H1 (cell line): ENCODE measurements around the gene SLIT2. TPM values are rescaled to one million over a fixed set of nuclear protein-coding genes. Genes with fewer than 3 reads are reported as not detected.

Experiments used
- CTCF ChIA-PET: fragments of 300-600 bp; sonication (Branson Sonifier 250); formaldehyde crosslinking; loops from one replicate; lab custom pipeline; 2021; ENCODE audit not compliant: partially characterized antibody; lab: Charles Lee
- POLR2A ChIA-PET: fragments of 300-600 bp; sonication (Branson Sonifier 250); formaldehyde crosslinking; loops from one replicate; lab custom pipeline; 2021; ENCODE audit warnings: inconsistent platforms; ENCODE audit not compliant: partially characterized antibody; lab: Charles Lee
- DNase-seq, 2 experiments: peaks; one replicate each; pipeline versions ENCODE4 v3.0.0 to v3.0.0-alpha.2; 2010 to 2022; ENCODE audit warnings: low spot score in 2 of 2, low read depth in 1 of 2, mixed read lengths in 1 of 2
- FAIRE-seq: peaks from 2 replicates; lab custom pipeline; 2011; peaks lifted over from hg19 to GRCh38; lab: Jason Lieb, UNC
- H2AFZ ChIP-seq: 2 replicates; pipeline ENCODE4 v1.8.1; 2012; ENCODE audit warnings: low read length, inconsistent platforms
- H2AK5ac ChIP-seq: 2 replicates; pipeline ENCODE4 v1.6.1; 2013; ENCODE audit warnings: low read depth, low read length
- H2BK120ac ChIP-seq: replicated peaks from 2 replicates; pipeline ENCODE3; 2013; ENCODE audit warnings: low read depth, low read length, inconsistent platforms
- H2BK12ac ChIP-seq: 2 replicates; pipeline ENCODE4 v1.6.1; 2013; ENCODE audit warnings: low read depth, low read length
- H2BK15ac ChIP-seq: 2 replicates; pipeline ENCODE4 v1.6.1; 2013; ENCODE audit warnings: low read length
- H2BK20ac ChIP-seq: 2 replicates; pipeline ENCODE4 v1.6.1; 2013; ENCODE audit warnings: low read length
- H2BK5ac ChIP-seq: 2 replicates; pipeline ENCODE4 v1.6.1; 2013; ENCODE audit warnings: low read depth, low read length
- H3K14ac ChIP-seq: 2 replicates; pipeline ENCODE4 v1.6.1; 2013; ENCODE audit warnings: inconsistent platforms; ENCODE audit not compliant: insufficient read length
- H3K18ac ChIP-seq: 2 replicates; pipeline ENCODE4 v1.6.1; 2013; ENCODE audit warnings: low read length; ENCODE audit errors: extremely low read depth
- H3K23ac ChIP-seq: 2 replicates; pipeline ENCODE4 v1.6.1; 2013; ENCODE audit warnings: inconsistent platforms; ENCODE audit not compliant: insufficient read length
- H3K23me2 ChIP-seq: 2 replicates; pipeline ENCODE4 v1.6.1; 2013; ENCODE audit warnings: low read depth, low read length
- H3K27ac ChIP-seq: 2 replicates; pipeline ENCODE4 v1.6.1; 2011; ENCODE audit warnings: low read depth, low read length, inconsistent platforms
- H3K27me3 ChIP-seq, 4 experiments: replicated peaks in 1 of 4; 1 replicate in 1 of 4; 2 replicates in 3 of 4; pipeline versions ENCODE4 v1.6.1 to v1.8.1; 2011 to 2013; ENCODE audit warnings: low read length in 3 of 4, mild to moderate bottlenecking in 3 of 4, inconsistent platforms in 2 of 4, mixed read lengths in 2 of 4, moderate library complexity in 1 of 4; ENCODE audit not compliant: control insufficient read depth in 3 of 4, insufficient read depth in 3 of 4; ENCODE audit errors: extremely low read depth in 1 of 4
- H3K36me3 ChIP-seq, 4 experiments: 2 replicates each; pipeline versions ENCODE4 v1.6.1 to v1.8.1; 2011 to 2013; ENCODE audit warnings: mild to moderate bottlenecking in 4 of 4, low read length in 3 of 4, moderate library complexity in 2 of 4, control low read depth in 1 of 4, inconsistent platforms in 1 of 4; ENCODE audit not compliant: insufficient read depth in 4 of 4, control insufficient read depth in 2 of 4
- H3K4ac ChIP-seq: replicated peaks from 2 replicates; pipeline ENCODE3; 2013; ENCODE audit warnings: low read length, low read depth, mixed read lengths, inconsistent platforms; ENCODE audit not compliant: insufficient read length
- H3K4me1 ChIP-seq, 4 experiments: replicated peaks in 1 of 4; 1 replicate in 1 of 4; 2 replicates in 3 of 4; pipeline versions ENCODE4 v1.6.1 to v1.8.1; 2011 to 2013; ENCODE audit warnings: low read length in 3 of 4, inconsistent platforms in 2 of 4, mixed read lengths in 1 of 4; ENCODE audit not compliant: insufficient read depth in 4 of 4, control insufficient read depth in 3 of 4
- H3K4me2 ChIP-seq, 2 experiments: 2 replicates each; pipeline versions ENCODE4 v1.6.1 to v1.8.1; 2011 to 2013; ENCODE audit warnings: low read depth in 2 of 2, low read length in 2 of 2, control low read depth in 1 of 2, inconsistent platforms in 1 of 2, mild to moderate bottlenecking in 1 of 2; ENCODE audit not compliant: insufficient read depth in 1 of 2
- H3K4me3 ChIP-seq, 4 experiments: fragments of 200-600, 300-600 bp in 1 of 4; sonication (generic), shearing (Covaris generic), sonication (Bioruptor Twin) in 1 of 4; 2 replicates each; pipeline versions ENCODE4 v1.5.1 to v1.8.1; 2011 to 2016; ENCODE audit warnings: low read length in 4 of 4, low read depth in 3 of 4, control low read depth in 2 of 4, inconsistent platforms in 2 of 4, mild to moderate bottlenecking in 2 of 4, mixed read lengths in 1 of 4, moderate library complexity in 1 of 4; ENCODE audit not compliant: insufficient read depth in 2 of 4; ENCODE audit errors: extremely low read depth in 1 of 4
- H3K56ac ChIP-seq: replicated peaks from 2 replicates; pipeline ENCODE3; 2013; ENCODE audit warnings: low read depth, mild to moderate bottlenecking, mixed read lengths, low read length, inconsistent platforms; ENCODE audit not compliant: insufficient read length
- H3K79me1 ChIP-seq: 2 replicates; pipeline ENCODE4 v1.6.1; 2013; ENCODE audit warnings: low read depth, low read length, control low read depth
- H3K79me2 ChIP-seq, 2 experiments: 2 replicates each; pipeline versions ENCODE4 v1.6.1 to v1.8.1; 2012 to 2013; ENCODE audit warnings: low read length in 2 of 2, mild to moderate bottlenecking in 2 of 2, inconsistent platforms in 1 of 2; ENCODE audit not compliant: insufficient read depth in 2 of 2, control insufficient read depth in 1 of 2
- H3K9ac ChIP-seq, 4 experiments: replicated peaks in 1 of 4; 1 replicate in 1 of 4; 2 replicates in 3 of 4; pipeline versions ENCODE4 v1.6.1 to v1.8.1; 2011 to 2013; ENCODE audit warnings: low read depth in 3 of 4, low read length in 3 of 4, control low read depth in 2 of 4, mild to moderate bottlenecking in 2 of 4, moderate library complexity in 2 of 4, inconsistent platforms in 1 of 4; ENCODE audit errors: extremely low read depth in 1 of 4
- H3K9me3 ChIP-seq, 2 experiments: 2 replicates each; pipeline versions ENCODE4 v1.6.1 to v1.8.1; 2012 to 2013; ENCODE audit warnings: mild to moderate bottlenecking in 2 of 2, moderate library complexity in 2 of 2, control low read depth in 1 of 2, inconsistent platforms in 1 of 2, low read depth in 1 of 2, low read length in 1 of 2, mixed read lengths in 1 of 2; ENCODE audit not compliant: insufficient read depth in 2 of 2
- H4K20me1 ChIP-seq, 2 experiments: replicated peaks in 1 of 2; 2 replicates each; pipeline versions ENCODE3 to v1.8.1; 2011 to 2013; ENCODE audit warnings: inconsistent platforms in 2 of 2, low read length in 2 of 2, mild to moderate bottlenecking in 1 of 2; ENCODE audit not compliant: insufficient read depth in 2 of 2, control insufficient read depth in 1 of 2
- H4K5ac ChIP-seq: 2 replicates; pipeline ENCODE4 v1.6.1; 2013; ENCODE audit warnings: low read length, low read depth, mixed read lengths, inconsistent platforms; ENCODE audit not compliant: insufficient read length
- H4K8ac ChIP-seq: 2 replicates; pipeline ENCODE4 v1.8.0; 2013; ENCODE audit warnings: mild to moderate bottlenecking, moderate library complexity, low read length, inconsistent platforms; ENCODE audit not compliant: insufficient read depth; ENCODE audit errors: extremely low read depth
- H4K91ac ChIP-seq: replicated peaks from 2 replicates; pipeline ENCODE3; 2013; ENCODE audit warnings: low read length, mixed read lengths, inconsistent platforms; ENCODE audit not compliant: insufficient read length
- WGBS, 2 experiments: shearing (Covaris generic) in 1 of 2; methylation state at CpG; one replicate each; pipeline versions ENCODE4 v1.1.6 to v1.1.7; 2013 to 2015; ENCODE audit warnings: low lambda C conversion rate in 2 of 2, mixed read lengths in 2 of 2, inconsistent platforms in 1 of 2, low coverage in 1 of 2, missing lambda C conversion rate in 1 of 2; ENCODE audit not compliant: insufficient replicate concordance in 2 of 2, insufficient coverage in 1 of 2, insufficient read length in 1 of 2; ENCODE audit errors: extremely low coverage in 1 of 2, missing lambda C conversion rate in 1 of 2; 5-methylcytosine and 5-hydroxymethylcytosine counted together
- polyA plus RNA-seq, 7 experiments: library from polyadenylated mRNA; depleted of rRNA in 3 of 7; stranded (reverse) in 5 of 7; unstranded in 2 of 7; fragments of >200 nt in 5 of 7; fragments of 200-250 nt in 2 of 7; gene quantifications; 1 replicate in 5 of 7; 2 replicates in 1 of 7; 4 replicates in 1 of 7; pipeline versions ENCODE4 v1.2.1 to v1.2.3, GENCODE V29; 2011 to 2013; ENCODE audit warnings: missing spikeins in 2 of 7, mixed read lengths in 2 of 7
- total RNA-seq: library from RNA; stranded (reverse); fragmentation: NEBNext Ultra II Directional; extraction: Animal tissue kit (Norgen Biotek cat#: 25700); gene quantifications from 2 replicates; pipeline ENCODE4 v1.2.1, GENCODE V29; 2021

The SLIT2 gene
- total and polyA plus RNA-seq, 2 of the 8 experiments (the other 6 are each of a cell fraction or from before 2014, with no cell fraction given), result 2.0 to 13.7 TPM

- ChIA-PET POLR2A (interaction anchor here (1.5 kb wide), 1 partner anchor 20 kb away, joined by 6 read pairs; the partner anchor contains the start of gene SLIT2), CTCF (interaction anchor here (0.7 kb wide), 1 partner anchor 21 kb away, joined by 3 read pairs; no protein-coding TSS in a partner anchor)
- WGBS, 2 experiments, result 99% methylated on average over 3 of the region's 3 CpGs; no CpG with 5 or more reads in 1 of the 2 experiments
- Histone ChIP-seq H3K4me1 (no peaks in the 10 kb centered on the region), H2BK12ac (no peak overlapping the region), H3K4me3 (no peak overlapping the region), H4K91ac (no peak overlapping the region), H3K79me1 (no peaks in the 10 kb centered on the region), H3K18ac (no peak overlapping the region), H3K4me2 (no peak overlapping the region), H4K20me1 (no peaks in the 10 kb centered on the region), H3K23me2 (no peaks in the 10 kb centered on the region), H3K27me3 (no peaks in the 10 kb centered on the region), H2BK15ac (no peak overlapping the region), H2BK120ac (no peak overlapping the region), H3K79me2 (no peaks in the 10 kb centered on the region), H2AFZ (no peak overlapping the region), H3K4ac (no peak overlapping the region), H3K14ac (no peak overlapping the region), H3K9ac (no peak overlapping the region), H3K56ac (no peak overlapping the region), H2AK5ac (no peak overlapping the region), H3K36me3 (no peaks in the 10 kb centered on the region), H3K27ac (no peak overlapping the region), H3K9me3 (no peaks in the 10 kb centered on the region), H2BK20ac (no peak overlapping the region), H3K23ac (no peak overlapping the region), H2BK5ac (no peak overlapping the region), H4K8ac (no peak overlapping the region), H4K5ac (no peak overlapping the region)
- no peak for FAIRE-seq
- DNase-seq, result no peak
Observed at GRCh38 chr4:20271950-20272349, 20.2 kb downstream of the SLIT2 start.
